GM19099 (cell line): Measurements from ENCODE around the gene CKLF.

Experiments used
- POLR2A ChIP-seq: IDR thresholded peaks from 3 replicates; pipeline ENCODE4 v1.6.1; 2011; ENCODE audit warnings: low read depth; ENCODE audit not compliant: insufficient read length; ENCODE audit errors: extremely low read depth

CKLF gene

DNA sequence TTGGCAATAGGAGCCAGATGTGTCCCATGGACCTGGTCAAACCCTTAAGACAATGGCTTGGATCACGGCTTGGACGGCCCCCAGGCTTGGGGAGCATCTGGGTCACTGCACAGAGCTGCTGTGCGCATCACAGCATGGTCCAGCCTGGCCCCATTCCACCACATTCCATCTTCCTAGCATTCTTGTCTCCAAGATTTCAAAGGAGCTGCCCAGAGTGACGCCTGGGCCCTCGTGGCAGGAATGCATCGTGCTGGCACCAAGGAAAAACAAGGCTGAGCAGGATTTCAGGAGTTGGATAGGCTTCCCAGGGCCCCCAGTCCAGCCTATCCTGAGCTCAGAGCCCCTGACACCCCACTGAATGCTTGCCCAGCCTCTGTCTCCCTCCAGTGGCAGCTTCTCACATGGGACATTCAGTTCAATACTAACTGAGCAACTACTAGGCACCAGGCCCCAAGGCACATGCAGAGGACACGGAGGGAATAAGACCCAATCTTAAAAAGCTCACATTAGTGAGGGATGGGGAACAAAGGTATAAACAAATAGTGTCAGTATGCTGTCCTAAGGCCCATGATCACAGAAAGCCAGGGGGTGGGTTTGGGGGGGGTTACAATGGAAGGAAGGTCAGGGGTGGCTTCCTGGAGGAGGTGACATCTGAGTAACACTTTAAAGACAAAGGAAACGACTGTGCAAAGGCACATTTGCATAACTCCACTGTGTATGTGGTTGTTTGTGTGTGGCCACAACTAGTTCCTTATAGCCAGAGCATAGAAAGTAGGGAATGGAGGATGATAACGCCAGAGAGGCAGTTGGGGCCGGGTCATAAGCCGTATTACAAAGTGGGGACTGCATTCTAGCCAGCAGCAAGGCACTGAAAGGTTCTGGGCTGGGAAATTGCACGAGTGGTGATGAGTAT, 36.5 kb upstream of the CKLF start:
- no peak for TF ChIP-seq POLR2A

DNA sequence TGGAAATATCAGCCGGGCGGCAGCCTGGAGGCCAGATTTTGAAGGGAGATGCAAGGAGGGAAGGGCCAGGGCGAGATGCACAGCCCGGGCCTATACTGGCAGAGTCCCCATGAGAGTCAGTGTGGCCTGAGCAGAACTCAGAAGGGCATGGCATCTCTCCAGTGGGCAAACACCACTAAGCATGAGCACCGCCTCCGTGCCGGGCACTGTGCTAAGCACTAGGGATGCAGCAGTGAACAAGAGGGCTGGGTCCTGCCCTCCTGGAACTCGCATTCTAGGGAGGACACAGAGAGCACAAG, 35.9 kb upstream of the CKLF start:
- TF ChIP-seq POLR2A = no peak

DNA sequence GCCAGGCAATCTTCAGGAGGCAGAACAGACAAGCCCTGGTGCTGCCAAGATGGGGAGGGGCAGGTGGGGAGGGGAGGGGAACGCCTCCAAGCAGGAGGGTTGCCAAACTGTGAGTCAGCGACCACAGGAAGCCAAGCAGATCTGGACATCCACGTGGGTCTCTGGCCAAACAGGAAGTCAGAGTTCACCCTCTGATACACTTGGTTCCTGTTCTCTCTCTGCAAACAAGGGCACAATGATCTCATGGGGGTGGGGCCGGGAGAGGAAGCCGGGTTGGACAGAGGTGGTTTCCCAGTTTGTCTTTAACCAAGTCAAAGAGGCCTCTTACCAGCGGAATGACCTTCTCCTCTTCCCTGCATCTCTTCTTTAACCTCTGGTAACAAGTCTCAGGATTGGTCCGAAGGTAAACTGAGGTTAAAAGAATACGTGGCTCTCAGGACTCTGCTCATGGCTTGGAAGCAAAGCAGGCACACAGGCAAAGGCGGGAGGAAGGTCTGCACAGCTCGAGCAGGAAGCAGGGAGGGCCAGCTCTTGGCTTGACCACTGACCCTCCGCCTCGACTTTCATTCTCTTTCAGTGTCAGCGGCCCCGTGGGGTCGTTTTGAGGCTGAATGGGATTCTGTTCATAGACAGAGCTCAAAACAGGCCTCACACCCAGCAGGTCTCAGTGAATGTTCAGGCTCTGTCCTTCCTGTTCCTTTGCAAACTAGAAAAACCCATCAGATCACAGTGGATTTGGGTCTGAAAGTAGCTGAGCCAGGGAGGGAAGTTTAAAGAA, 35.4 kb upstream of the CKLF start:
- TF ChIP-seq POLR2A = no peak

- TF ChIP-seq POLR2A = no peak
These were observed 34.7 kb upstream of the CKLF start for GRCh38 chr16:66517586-66518263.

- no peak for TF ChIP-seq POLR2A
These were observed 32.6 kb upstream of the CKLF start for GRCh38 chr16:66519482-66520373.

- TF ChIP-seq POLR2A = no peak
These were observed 31.8 kb upstream of the CKLF start for GRCh38 chr16:66520406-66521170.

GRCh38 chr16:66521252-66521713, 31.1 kb upstream of the CKLF start:
- no peak for TF ChIP-seq POLR2A

DNA sequence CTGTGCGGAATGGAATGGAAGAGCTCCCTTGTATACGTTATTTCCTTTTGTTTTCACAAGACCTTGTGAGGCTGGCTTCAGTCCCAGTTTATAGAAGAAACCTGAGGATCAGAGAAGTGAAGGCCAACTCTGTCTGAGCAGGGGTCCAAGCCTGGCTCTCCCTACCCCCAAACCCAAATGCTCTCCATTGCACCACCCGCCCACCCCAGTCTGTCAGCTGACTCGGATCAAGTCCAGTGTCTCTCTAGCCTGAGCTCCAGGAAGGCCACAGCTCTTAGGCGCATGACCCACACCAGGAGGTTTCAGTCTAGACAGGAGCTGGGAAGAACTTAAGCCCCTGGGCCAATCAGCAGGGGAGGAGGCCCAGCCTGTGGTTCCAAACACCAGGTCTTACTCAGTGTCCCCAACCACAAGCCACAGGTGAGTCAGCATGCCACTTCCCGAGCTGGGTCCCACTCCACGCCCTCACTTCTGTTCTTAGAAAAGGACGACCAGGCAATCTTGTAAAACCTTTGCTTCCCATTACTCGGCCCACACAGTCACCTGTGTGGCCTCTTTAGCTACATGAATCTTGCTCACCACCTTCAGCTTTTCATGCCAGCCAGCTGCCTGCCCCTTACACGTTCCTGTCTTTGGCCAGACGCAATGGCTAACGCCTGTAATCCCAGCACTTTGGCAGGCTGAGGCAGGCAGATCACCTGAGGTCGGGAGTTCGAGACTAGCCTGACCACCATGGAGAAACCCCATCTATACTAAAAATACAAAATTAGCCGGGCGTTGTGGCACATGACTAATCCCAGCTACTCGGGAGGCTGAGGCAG, 30.2 kb upstream of the CKLF start:
- TF ChIP-seq POLR2A = no peak

DNA sequence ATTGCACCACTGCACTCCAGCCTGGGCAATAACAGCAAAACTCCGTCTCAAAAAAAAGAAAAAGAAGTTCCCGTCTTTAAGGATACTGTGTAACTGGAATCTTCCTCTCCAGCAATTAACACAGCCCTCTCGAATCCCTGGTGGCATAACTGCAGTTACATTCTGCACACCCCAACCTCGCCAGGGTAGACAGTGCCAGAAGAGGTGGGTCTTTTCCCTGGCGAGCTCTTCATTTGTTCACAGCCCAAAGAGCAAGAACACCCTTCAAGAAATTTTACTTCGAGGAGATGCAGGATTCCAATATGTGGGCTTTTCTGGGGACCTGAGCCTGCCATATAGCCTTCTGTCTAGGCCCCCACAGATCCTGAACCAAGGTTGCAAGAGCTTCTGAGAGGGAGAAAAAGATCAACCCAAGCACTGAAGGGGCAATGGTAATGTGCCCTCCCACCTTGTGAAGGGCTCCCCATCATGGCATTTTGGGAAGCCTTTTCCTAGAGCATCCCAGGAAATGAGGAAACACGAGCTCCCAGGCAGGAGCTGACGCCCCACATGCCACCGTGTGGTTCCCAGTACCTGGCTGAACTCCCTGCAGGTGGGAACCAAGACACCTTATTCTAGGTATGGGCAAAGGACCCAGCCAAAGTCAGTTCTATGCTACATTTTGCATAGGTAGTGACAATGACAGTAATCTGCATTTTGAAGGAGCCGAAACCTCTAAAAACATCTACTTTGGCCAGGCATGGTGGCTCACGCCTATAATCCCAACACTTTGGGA, 29.4 kb upstream of the CKLF start:
- TF ChIP-seq POLR2A = no peak

GRCh38 chr16:66523861-66524354, 28.5 kb upstream of the CKLF start:
- TF ChIP-seq POLR2A = peak; percentile 19

DNA sequence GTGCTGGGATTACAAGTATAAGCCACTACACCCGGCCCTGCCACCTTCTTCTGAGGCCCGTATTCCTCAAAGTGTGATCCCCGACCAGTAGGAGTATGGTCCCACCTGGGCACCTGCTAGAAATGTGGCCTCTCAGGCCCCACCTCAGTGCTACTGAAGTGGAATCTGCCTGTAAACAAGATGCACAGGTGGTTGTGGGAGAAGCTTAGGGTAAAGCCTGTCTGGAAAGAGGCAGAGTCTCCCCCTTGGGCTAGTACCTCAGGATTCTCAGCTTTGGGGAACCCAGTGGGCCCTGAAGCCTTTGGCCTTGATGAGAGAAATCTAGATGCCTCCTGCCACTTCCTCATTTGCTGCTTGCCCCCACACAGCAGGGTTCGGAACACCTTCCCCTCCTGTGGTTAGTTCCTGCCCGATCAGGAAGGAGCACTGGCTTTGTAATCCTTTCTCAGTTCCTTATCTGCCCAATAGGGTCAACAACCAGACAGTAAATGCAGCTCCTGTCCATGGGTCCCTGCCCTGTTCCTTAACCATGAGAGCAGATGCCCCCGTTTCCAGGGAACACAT, 27.7 kb upstream of the CKLF start:
- no peak for TF ChIP-seq POLR2A
